ENCODE measurements around the gene RGS3. TPM values are rescaled to one million over a fixed set of nuclear protein-coding genes. Genes with fewer than 3 reads are reported as not detected.

Gene RGS3
- polyA plus RNA-seq, 1 of the 3 experiments (the other 2 are of a cell fraction), result 50.6 TPM

DNA sequence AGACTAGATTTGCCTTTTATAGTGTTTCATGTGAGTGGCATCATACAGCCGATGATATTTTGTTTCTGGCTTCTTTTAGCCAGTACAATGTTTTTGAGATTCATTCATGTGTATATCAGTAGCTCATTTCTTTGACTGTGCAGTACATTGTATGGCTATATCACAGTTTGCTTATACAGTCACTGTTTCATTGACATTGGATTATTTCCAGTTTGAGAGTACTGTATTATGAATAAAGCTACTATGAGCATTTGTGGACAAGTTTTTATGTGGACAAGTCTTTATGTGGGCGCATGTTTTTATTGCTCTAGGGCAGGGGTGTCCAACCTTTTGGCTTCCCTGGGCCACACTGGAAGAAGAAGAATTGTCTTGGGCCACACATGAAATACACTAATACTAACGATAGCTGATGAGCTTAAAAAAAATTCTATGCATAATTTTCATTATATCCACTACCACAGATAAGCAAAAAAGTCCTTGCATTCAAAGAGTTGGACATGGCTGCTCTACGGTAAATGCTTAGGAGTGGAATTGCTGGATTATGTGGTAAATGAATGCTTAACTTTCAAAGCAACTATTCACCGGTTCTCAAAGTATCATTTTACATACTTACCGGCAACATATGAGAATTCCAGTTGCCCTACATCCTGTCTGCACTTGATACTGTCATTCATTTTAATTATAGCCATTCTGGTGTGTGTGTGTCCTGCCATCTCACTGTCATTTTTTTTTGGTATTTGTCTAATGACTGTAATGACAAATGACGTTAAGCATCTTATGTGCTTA, 177.8 kb downstream of the RGS3 start:
- TF ChIP-seq NRF1 (IDR thresholded peaks at IDR 0.05; ENCODE audit: low read depth, low read length), result no peak

DNA sequence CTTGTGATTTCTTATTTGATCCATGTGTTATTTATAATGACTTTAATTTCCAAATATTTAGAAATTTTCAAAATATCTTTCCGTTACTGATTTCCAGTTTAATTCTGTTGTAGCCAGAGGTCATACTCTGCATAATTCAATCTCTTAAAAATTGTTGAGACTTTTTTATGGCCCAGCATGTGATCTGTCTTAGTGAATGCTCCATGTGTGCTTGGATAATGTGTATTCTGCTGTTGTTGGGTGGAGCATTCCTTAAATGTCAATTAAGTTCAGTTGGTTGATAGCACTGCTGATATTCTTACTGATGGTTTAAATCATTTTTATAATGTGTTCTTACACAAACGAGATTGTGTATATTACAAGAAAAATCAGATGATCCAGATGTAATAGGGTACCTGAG, 180.8 kb downstream of the RGS3 start:
- Histone ChIP-seq H3K79me2 (ENCODE audit: insufficient read depth) (no peaks in the 10 kb centered on the region), H3K9me2 (no peaks in the 10 kb centered on the region), H3K36me3 (replicated peaks in 1 of 2; ENCODE audit: control insufficient read depth in 1 of 2, insufficient read depth in 2 of 2, low read length in 1 of 2) (no peaks in the 10 kb centered on the region), H3K9me3 (peaks cover 7% of the 10 kb centered on the region; the same call in 1 of the 2 replicates), H3K9ac (no peak overlapping the region), H3K4me3 (ENCODE audit: low read depth in 2 of 2, low read length in 1 of 2) (no peak overlapping the region), H2AFZ (ENCODE audit: low read depth) (no peak overlapping the region), H3K27ac (ENCODE audit: low read depth in 2 of 2, low read length in 1 of 2) (no peak overlapping the region), H3F3A (replicated peaks; ENCODE audit: insufficient read depth) (peaks cover 12% of the 10 kb centered on the region), H3K4me2 (no peak overlapping the region), H3K4me1 (ENCODE audit: control insufficient read depth in 1 of 2, insufficient read depth in 2 of 2, low read depth in 1 of 2, low read length in 1 of 2) (peaks cover 5 to 29% of the 10 kb centered on the region in 2 experiments; a peak in 2 of 4 replicates), H4K20me1 (ENCODE audit: insufficient read depth) (no peaks in the 10 kb centered on the region), H3K27me3 (ENCODE audit: insufficient read depth) (no peaks in the 10 kb centered on the region)
- TF ChIP-seq, protein P1, sequence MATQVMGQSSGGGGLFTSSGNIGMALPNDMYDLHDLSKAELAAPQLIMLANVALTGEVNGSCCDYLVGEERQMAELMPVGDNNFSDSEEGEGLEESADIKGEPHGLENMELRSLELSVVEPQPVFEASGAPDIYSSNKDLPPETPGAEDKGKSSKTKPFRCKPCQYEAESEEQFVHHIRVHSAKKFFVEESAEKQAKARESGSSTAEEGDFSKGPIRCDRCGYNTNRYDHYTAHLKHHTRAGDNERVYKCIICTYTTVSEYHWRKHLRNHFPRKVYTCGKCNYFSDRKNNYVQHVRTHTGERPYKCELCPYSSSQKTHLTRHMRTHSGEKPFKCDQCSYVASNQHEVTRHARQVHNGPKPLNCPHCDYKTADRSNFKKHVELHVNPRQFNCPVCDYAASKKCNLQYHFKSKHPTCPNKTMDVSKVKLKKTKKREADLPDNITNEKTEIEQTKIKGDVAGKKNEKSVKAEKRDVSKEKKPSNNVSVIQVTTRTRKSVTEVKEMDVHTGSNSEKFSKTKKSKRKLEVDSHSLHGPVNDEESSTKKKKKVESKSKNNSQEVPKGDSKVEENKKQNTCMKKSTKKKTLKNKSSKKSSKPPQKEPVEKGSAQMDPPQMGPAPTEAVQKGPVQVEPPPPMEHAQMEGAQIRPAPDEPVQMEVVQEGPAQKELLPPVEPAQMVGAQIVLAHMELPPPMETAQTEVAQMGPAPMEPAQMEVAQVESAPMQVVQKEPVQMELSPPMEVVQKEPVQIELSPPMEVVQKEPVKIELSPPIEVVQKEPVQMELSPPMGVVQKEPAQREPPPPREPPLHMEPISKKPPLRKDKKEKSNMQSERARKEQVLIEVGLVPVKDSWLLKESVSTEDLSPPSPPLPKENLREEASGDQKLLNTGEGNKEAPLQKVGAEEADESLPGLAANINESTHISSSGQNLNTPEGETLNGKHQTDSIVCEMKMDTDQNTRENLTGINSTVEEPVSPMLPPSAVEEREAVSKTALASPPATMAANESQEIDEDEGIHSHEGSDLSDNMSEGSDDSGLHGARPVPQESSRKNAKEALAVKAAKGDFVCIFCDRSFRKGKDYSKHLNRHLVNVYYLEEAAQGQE (IDR thresholded peaks at IDR 0.05; ENCODE audit: low read depth, low read length), result no peak
- TF ChIP-seq TEAD4 (IDR thresholded peaks at IDR 0.05; ENCODE audit: borderline replicate concordance, insufficient read depth), result no peak
- no peak for TF ChIP-seq POLR2AphosphoS5 (IDR thresholded peaks at IDR 0.05; ENCODE audit: low read depth, low read length)
- TF ChIP-seq, protein P2, sequence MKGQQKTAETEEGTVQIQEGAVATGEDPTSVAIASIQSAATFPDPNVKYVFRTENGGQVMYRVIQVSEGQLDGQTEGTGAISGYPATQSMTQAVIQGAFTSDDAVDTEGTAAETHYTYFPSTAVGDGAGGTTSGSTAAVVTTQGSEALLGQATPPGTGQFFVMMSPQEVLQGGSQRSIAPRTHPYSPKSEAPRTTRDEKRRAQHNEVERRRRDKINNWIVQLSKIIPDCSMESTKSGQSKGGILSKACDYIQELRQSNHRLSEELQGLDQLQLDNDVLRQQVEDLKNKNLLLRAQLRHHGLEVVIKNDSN (IDR thresholded peaks at IDR 0.05; ENCODE audit: borderline replicate concordance, low read depth), result no peak
- no peak for TF ChIP-seq CHD2 (IDR thresholded peaks at IDR 0.05; ENCODE audit: low read length, partially characterized antibody)
- no peak for TF ChIP-seq RCOR1 (IDR thresholded peaks at IDR 0.05; ENCODE audit: low read length)
- TF ChIP-seq, protein P3, sequence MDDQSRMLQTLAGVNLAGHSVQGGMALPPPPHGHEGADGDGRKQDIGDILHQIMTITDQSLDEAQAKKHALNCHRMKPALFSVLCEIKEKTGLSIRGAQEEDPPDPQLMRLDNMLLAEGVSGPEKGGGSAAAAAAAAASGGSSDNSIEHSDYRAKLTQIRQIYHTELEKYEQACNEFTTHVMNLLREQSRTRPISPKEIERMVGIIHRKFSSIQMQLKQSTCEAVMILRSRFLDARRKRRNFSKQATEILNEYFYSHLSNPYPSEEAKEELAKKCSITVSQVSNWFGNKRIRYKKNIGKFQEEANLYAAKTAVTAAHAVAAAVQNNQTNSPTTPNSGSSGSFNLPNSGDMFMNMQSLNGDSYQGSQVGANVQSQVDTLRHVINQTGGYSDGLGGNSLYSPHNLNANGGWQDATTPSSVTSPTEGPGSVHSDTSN (IDR thresholded peaks at IDR 0.05), result no peak
- TF ChIP-seq MEF2A (IDR thresholded peaks at IDR 0.05; ENCODE audit: borderline replicate concordance, low read depth), result no peak
- ChIA-PET POLR2A (no interaction called here), CTCF (interaction anchor here (0.6 to 19.0 kb wide), 3 partner anchors 11 to 370 kb away, joined by 3 to 1335 read pairs (median 3); no protein-coding TSS in a partner anchor)
- no peak for DNase-seq
- 62% methylated on average over 2 of the region's 2 CpGs for WGBS (ENCODE audit: low lambda C conversion rate)

More for the DNA sequence above, 177.8 kb downstream of the RGS3 start:
- Histone ChIP-seq H4K20me1 (ENCODE audit: insufficient read depth) (no peaks in the 10 kb centered on the region), H3K79me2 (ENCODE audit: insufficient read depth) (no peaks in the 10 kb centered on the region), H3K9me2 (no peaks in the 10 kb centered on the region), H3K4me2 (no peak overlapping the region), H3K9me3 (peaks cover 7% of the 10 kb centered on the region; the same call in 1 of the 2 replicates), H3K9ac (no peak overlapping the region), H3F3A (replicated peaks; ENCODE audit: insufficient read depth) (peaks cover 6% of the 10 kb centered on the region), H3K4me1 (ENCODE audit: control insufficient read depth in 1 of 2, insufficient read depth in 2 of 2, low read depth in 1 of 2, low read length in 1 of 2) (peaks cover 0 to 10% of the 10 kb centered on the region in 2 experiments; a peak in 2 of 4 replicates), H3K27ac (ENCODE audit: low read depth in 2 of 2, low read length in 1 of 2) (no peak overlapping the region), H3K27me3 (ENCODE audit: insufficient read depth) (no peaks in the 10 kb centered on the region), H3K36me3 (replicated peaks in 1 of 2; ENCODE audit: control insufficient read depth in 1 of 2, insufficient read depth in 2 of 2, low read length in 1 of 2) (no peaks in the 10 kb centered on the region), H3K4me3 (ENCODE audit: low read depth in 2 of 2, low read length in 1 of 2) (no peak overlapping the region), H2AFZ (ENCODE audit: low read depth) (no peak overlapping the region)
- no peak for DNase-seq
- 87% methylated on average over 7 of the region's 7 CpGs for WGBS (ENCODE audit: low lambda C conversion rate)
- CTCF ChIA-PET, result interaction anchor here (1.6 to 1.7 kb wide), 2 partner anchors 14 to 47 kb away, joined by 4 to 5 read pairs; no protein-coding TSS in a partner anchor
- POLR2A ChIA-PET, result no interaction called here
